ENCODE measurements around the gene COPE.
"Not testable (repeated sequence)": the region's sequence is repeated elsewhere in the genome, so short reads cannot be mapped to it uniquely, and the experiment has no call there.

Gene COPE

DNA sequence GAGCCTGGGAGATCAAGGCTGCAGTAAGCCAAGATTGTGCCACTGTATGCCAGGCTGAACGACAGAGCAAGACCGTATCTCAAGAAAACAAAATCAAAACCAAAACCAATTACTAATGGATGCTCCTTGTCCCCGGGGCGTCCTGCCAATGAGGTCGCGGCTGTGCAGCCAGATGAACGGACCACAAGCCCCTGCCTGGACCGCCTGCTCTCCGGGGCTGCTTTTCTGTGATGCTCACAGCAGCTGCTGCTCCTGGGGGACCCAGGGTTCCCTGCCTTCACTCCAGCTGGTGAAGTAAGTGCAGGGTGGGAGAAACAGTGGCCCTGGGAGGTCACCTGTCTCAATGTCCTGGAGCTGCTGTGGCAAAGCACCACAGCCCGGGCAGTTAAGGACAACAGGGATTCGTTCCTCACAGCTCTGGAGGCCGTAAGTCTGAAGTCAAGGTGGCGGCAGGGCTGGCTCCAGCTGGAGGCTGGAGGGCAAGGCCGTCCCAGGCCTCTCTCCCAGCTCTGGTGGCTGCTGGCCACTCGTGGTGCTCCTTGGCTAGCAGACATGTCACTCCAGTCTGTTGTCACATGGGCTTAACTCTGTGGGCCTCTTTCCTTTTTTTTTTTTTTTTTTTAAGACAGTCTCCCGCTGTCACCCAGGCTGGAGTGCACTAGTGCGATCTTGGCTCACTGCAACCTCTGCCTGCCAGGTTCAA is 10.1 kb downstream of the COPE start:
- no peak for DNase-seq (ENCODE audit: low read depth)

GRCh38 chr19:18906605-18907519 is 12.3 kb downstream of the COPE start:
- no peak for DNase-seq (ENCODE audit: low read depth)

DNA sequence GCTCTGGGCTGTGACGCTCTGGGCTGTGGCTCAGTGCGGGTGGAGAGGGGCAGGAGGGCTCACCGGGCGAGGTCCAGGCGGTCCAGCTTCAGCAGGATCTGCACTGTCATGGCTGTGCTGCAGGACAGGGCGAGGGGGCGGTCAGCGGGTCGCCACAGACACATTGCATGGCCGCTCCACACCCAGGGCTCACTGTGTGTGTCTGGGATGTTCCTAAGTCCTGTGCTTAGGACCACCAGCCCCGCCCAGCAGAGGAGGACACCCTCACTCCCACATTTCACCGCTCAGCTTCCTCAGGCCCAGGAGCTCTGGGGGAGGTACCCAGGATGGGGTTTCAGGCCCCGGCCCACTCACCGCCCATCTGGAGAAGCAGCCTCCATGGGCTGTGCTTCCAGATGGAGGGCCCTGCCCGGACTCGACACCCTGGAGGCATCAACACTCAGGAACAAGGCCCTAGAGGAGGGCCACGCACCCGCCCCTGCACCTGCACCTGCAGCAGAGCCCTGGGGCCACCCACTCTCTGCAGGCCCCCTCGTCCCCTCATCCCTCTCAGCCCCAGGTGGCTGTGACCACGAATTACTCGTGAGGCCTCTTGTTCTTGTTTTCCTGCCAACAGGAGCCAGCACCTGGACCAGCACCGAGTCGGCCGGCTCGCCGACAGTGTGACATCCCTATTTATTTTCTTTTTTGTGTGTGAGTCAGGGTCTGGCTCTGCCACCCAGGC is 13.5 kb downstream of the COPE start:
- DNase-seq (ENCODE audit: low read depth) = no peak

DNA sequence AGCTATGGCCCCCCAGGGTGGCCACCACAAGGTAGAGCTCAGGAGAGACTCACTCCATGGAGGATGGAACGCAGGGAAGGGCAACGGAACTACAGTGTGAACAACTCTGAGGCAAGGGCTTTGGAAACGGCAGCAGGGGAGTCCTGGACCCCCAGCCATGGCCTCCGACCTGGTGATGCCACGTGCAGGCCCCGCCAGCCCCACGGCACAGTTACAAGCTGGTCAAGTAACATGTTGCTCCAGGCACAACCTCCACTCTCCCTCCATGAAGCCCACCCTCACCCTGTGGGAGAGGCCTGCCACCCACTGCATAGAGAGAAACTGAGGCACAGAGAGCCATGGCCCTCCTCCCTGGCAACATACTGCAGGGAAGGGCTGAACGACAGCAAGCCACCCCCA is 14.1 kb downstream of the COPE start:
- no peak for DNase-seq (ENCODE audit: low read depth)

DNA sequence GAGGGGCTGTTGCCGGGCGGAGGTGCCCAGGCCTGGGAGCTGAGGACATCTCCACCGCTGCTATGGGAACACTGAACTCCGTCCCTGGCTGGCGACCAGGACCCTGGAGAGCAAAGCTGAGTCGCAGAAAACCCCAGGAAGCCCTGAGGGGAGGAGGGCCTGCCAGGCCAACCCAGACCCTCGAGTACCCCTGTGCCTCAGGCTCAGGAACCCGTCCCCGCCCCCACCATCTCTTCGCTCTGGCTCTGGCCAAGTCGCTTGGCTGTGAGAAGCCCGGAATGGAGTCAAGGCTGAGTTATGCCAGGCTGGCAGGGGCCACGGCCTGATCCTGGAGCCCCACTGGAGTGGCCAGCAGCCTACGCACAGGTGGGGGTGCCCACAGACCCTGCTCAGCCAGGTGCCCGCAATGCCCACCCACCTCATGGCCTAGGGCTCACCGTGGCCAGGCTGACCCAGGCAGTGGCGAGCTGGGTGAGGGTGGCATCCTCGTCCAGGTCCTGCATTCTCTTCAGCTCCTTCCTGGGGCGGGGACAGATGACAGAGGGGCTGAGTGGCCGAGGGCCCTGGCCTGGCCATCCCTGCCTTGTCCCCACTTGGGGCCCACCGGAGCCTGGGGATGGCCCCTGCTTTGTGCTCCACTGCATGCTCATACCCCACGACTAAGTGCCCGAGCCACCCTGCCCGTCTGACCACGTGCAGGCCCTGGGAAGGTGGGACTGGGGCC is 14.7 kb downstream of the COPE start:
- no peak for DNase-seq (ENCODE audit: low read depth)

DNA sequence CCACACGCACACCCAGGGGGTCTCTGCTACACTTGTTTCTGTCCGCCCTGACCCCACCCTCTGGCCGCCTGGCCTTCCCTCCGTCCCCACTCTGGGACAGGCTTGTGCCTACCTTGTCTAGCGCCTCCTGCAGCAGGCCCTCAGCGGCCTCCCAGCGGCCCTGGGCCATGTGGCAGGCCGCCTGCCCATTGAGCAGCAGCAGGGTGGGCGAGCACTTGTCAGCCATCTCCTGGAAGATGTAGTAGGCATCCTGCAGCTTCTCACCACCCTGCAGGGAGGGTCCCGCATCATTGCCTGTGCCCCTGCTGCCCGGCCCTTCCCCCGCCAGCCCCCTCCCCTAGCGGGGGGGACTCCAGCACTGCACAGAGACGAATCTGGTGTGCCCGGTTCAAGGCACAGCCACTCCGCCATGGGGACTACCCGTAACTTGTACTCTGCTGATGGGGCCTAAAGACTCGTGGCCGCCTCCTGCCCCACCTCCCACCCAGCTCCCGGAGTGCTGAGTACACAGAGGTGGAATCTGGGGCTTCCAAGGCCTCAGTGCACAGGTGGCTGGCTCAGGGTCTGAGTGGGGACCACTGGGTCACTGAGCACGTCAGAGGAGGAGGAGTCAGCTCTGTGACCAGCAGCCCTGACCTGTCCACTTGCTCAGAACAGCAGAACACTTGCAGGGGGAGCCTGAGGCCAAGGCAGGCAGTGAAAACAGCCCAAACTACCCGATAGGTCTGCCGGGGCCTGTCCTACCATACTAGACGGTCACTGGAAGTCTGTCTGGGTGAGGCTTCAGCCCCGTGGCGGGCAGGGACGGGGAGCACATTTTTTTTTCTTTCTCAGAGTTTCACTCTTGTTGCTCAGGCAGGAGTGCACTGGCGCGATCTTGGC is 15.8 kb downstream of the COPE start:
- DNase-seq (ENCODE audit: low read depth) = no peak

GRCh38 chr19:18902519-18902918 is 16.7 kb downstream of the COPE start:
- not testable (repeated sequence) for DNase-seq (ENCODE audit: low read depth)

GRCh38 chr19:18901491-18901890 is 17.7 kb downstream of the COPE start:
- no peak for DNase-seq (ENCODE audit: low read depth)

DNA sequence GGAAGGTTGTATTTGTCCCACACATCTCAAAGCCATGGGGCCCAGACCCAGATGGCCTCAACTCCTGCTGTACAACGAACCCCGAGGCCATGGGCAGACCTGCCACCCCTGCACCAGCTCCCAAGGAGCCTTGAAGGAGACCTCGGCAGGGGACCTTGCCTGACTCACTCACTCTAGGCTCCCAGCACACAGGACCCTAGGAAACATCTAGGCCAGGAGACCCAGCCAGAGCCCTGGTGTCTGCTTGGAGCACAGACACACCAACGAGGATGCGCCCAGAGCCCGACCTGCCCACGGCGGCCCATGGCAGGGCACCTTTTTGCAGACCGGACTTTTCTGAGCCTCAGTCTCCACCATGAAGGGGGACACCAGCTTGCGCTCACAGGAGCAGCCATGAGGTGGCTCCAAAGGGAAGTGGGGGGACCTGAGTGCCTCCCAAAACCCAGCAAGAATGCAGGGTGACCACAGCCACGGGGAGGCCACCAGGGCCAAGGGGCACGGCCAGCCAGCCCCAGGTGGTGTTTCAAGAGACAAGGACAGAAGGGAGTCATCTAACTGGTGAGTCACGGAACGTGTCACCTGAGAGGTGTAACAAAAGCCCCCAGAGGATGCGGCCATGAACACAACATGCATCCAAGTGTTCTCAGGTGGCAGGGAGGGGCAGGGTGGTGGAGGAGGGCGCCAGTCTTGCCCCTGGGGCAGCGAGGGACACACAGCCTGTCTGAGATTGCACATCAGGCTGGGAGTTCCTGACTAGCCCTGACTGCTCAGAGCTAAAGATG is 18.3 kb downstream of the COPE start:
- DNase-seq (ENCODE audit: low read depth) = no peak

- DNase-seq (ENCODE audit: low read depth) = no peak
Measured at GRCh38 chr19:18899624-18900560, 19.3 kb downstream of the COPE start.

DNA sequence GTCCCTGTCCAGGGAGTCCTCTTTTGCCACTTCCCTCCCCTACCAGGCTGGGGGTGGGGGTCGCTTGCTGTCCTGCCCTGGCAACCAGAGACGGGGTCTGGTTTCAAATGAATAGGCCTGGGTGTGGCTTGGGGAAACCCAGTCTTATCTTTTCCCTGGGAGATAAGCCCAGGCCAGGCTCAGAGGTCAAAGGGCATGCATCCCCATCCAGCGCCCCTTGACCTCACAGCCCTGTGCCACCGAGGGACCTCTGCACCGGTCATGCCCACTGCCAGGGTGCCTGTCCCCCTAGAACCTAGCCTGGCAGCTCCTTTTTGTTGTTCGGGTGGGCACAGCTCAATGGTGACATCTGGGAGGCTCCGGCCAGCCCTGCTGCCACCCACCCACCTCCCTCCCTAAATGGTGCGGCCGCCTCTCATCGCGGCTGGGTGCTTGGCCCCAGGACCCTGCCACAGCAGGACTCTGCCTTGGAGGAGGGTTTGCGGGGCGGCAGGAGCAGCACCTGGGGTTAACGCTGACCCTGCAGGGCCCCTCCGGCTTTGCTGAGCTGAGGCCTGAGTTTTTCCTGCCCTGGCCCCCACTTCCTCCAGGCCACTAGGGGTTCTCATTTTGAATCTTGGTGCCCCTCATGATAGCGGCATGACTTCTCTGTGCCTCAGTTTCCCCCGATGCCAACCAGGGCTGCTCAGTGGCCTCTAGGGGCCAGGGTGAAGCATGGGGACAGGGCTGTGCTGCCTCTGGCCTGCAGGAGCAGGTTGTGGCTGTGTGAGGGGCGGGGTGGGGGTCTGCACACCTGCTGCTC is 20.4 kb downstream of the COPE start:
- no peak for DNase-seq (ENCODE audit: low read depth)

DNA sequence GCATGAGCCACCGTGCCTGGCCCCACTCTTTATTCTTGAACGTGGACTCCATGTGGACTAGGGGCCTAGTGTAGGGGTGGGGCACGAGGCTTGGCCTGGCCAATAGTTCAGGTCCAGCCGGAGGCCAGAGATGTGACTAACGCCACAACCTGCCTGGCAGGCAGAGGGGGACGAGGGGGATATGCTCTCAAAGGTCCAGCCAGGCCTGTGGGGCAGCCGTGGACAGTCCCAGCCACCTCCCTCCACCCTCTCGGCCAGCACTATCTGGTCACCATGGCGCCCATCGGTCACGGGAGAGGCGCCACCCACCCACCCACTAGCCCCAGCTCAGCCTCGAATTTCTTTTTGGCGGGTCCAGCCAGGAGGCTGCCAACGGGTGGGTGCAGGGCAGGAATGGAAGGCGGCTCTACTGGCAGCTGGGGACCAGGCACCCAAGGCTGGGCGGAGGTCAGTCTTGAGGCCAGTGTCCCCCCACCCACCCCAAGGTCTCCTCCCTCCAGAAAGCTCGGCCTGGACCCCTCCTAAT is 21.0 kb downstream of the COPE start:
- DNase-seq (ENCODE audit: low read depth) = no peak

GRCh38 chr19:18897094-18898029 is 21.8 kb downstream of the COPE start:
- DNase-seq (ENCODE audit: low read depth) = no peak

GRCh38 chr19:18896421-18896841 is 22.8 kb downstream of the COPE start:
- DNase-seq (ENCODE audit: low read depth) = no peak

- no peak for DNase-seq (ENCODE audit: low read depth)
Measured at GRCh38 chr19:18895824-18896341, 23.3 kb downstream of the COPE start, which contains the start of gene CERS1. Gene CERS1 (minus strand): TSS chr19:18896158. CDS start chr19:18896072, 86 bp downstream.
